GM10248 (cell line): ENCODE results near the gene PLXNC1.

Source experiments
- CTCF ChIA-PET: fragments of 300-600 bp; sonication (Branson Sonifier 250); formaldehyde crosslinking; extraction: SDS; loops from one replicate; lab custom pipeline; 2021; ENCODE audit warnings: antibody characterized with exemption; lab: Yijun Ruan, JAX
- POLR2A ChIA-PET: fragments of 350-650 bp; sonication (Branson Sonifier 250); formaldehyde crosslinking; extraction: SDS; loops from one replicate; lab custom pipeline; 2020; ENCODE audit warnings: antibody characterized with exemption; lab: Yijun Ruan, JAX
- DNase-seq: peaks from one replicate; pipeline ENCODE4 v3.0.0; 2012; ENCODE audit errors: extremely low spot score
- TF ChIP-seq, protein P1 (sequence below): IDR thresholded peaks from 2 replicates; pipeline ENCODE4 v1.5.1; 2012; ENCODE audit warnings: mild to moderate bottlenecking, low read depth; ENCODE audit errors: extremely low read depth, missing control alignments, control extremely low read depth

The PLXNC1 gene

DNA sequence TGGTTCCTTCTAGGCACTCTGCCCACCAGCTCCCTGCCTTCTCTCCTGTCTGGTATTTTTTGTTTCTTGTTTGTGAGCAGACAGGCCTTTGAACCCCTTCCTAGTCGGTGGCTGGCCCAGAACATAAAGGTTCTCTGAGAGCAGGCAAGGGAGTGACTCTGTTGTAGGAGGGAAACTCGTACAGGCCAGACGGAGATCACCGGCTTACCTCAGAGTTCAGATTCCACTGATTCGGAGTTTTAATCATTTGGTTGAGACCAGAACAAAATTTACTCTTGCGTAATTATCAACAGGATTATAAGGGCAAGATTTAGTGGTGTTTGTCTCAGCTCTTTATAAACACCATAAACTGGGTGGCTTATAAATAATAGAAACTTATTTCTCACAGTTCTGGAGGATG lies 128.3 kb downstream of the PLXNC1 start:
- ChIA-PET CTCF (interaction anchor here (1.0 to 1.3 kb wide), 2 partner anchors 13 to 14 kb away, joined by 4 read pairs; no protein-coding TSS in a partner anchor), POLR2A (no interaction called here)
- no peak for DNase-seq
- TF ChIP-seq, protein P1, sequence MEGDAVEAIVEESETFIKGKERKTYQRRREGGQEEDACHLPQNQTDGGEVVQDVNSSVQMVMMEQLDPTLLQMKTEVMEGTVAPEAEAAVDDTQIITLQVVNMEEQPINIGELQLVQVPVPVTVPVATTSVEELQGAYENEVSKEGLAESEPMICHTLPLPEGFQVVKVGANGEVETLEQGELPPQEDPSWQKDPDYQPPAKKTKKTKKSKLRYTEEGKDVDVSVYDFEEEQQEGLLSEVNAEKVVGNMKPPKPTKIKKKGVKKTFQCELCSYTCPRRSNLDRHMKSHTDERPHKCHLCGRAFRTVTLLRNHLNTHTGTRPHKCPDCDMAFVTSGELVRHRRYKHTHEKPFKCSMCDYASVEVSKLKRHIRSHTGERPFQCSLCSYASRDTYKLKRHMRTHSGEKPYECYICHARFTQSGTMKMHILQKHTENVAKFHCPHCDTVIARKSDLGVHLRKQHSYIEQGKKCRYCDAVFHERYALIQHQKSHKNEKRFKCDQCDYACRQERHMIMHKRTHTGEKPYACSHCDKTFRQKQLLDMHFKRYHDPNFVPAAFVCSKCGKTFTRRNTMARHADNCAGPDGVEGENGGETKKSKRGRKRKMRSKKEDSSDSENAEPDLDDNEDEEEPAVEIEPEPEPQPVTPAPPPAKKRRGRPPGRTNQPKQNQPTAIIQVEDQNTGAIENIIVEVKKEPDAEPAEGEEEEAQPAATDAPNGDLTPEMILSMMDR, result no peak

DNA sequence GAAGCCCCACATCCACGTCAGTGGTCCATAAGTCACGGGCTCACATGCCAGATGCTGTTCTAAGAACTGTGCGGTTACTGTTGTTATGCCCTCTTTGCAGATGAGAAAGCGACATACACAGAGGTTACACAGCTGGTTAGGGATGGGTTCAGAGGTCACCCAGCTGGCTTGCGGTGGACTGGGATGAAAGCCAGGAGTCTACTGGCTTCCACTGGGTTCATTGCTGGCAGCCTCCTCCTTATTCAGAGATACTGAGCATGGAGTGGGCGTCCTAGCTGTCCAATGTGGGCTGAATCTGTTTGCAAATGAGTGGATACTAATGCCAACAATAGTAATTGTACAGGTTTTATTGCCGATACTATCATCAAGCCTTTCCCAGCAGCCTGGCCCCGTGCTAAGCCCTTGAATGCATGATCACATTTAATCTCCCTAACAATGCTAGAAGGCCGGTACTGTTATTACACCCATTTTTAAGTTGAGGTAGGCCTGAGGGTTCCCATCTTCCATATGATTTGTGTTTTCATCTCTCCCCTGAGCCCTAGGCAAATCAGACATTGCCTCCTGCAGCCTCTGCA lies 129.1 kb downstream of the PLXNC1 start:
- ChIA-PET CTCF (no interaction called here), POLR2A (no interaction called here)
- DNase-seq, result no peak
- TF ChIP-seq, protein P1, result no peak

DNA sequence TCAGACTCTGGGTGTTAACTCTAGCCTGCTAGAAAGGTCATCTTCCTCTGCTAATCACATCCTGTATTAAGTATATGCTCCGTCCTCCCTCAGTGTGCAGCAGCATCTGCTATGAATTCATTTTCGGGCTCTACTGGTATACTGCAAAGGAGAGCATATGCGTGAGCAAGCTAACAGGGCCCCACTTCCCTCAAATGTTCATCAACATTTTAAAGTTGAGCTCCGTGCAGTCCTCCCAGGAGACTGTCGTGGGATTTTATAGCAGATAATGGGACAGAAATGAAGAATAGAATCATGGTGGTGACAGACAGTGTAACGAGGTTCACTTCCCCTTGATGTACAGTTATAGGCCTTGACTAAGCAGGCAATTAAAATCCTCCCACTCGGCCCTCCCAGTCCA lies 131.7 kb downstream of the PLXNC1 start:
- no peak for DNase-seq
- CTCF ChIA-PET, result no interaction called here
- POLR2A ChIA-PET, result no interaction called here
- TF ChIP-seq, protein P1, result no peak

DNA sequence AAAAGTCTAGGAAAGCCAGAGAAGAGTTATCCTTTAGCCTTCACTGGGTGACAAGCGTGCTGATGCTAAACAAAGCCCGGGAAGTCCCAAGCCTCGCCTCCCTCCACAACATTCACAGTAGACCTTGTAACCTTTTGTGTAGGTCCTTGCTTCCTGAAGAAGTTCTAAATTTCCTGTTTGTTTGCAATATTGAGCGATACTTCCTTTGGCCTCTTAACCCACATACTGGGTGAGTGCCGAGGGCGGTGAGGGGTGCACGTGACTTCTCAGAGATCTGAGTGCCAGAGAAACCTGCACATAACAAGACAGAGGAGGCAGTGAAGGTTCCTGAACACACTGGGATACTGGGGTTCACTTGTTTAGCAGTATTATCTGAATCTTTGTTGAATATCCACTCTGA lies 134.3 kb downstream of the PLXNC1 start:
- no peak for DNase-seq
- POLR2A ChIA-PET, result no interaction called here
- CTCF ChIA-PET, result interaction anchor here (1.1 to 1.5 kb wide), 2 partner anchors 7 to 279 kb away, joined by 3 to 4 read pairs; no protein-coding TSS in a partner anchor
- TF ChIP-seq, protein P1, result no peak

DNA sequence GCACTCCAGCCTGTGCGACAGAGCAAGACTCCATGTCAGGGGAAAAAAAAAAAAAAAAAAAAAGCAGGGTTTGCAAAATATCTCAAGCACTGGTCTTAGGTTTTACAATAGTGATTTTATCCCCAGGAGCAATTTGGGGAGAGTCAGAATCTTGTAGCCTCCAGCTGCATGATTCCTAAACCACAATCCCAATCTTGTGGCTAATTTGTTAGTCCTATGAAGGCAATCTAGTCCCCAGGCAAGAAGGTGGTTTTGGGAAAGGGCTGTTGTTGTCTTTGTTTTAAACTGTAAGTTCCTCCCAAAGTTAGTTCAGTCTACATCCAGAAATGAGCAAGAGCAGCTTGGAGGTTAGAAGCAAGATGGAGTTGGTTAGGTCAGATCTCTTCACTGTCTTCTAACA lies 135.7 kb downstream of the PLXNC1 start:
- TF ChIP-seq, protein P1, result no peak
- POLR2A ChIA-PET, result no interaction called here
- CTCF ChIA-PET, result interaction anchor here (0.8 to 1.5 kb wide), 2 partner anchors 14 to 18 kb away, joined by 3 to 5 read pairs; no protein-coding TSS in a partner anchor
- no peak for DNase-seq

DNA sequence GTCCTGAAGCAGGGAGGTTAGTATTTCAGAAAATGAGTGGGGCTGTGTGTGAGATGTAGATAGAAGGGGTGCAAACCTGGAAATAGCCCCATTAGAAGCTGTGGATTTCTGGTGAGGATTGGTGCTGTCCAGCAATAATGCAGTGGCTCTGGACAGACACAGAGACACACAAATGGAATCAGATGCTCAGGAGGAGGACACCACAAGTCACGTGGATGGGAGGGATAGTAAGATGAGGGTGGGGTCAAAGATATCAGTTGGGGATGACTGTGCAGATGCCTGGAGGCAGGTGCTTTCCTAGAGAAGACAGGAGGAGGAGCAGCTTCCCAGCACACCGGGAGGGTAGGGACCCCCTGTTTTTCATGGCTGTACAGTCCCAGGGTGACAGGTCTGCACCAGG lies 136.5 kb downstream of the PLXNC1 start:
- ChIA-PET POLR2A (no interaction called here), CTCF (no interaction called here)
- DNase-seq, result no peak
- TF ChIP-seq, protein P1, result no peak
